ENCODE measurements around the gene PAK1IP1. TPM values are rescaled to one million over a fixed set of nuclear protein-coding genes. Genes with fewer than 3 reads are reported as not detected.
A peak's percentile ranks its signal among the peaks of the same experiment; 100 is the strongest.

Gene PAK1IP1
- total and polyA plus RNA-seq, 10 of the 15 experiments (the other 5 are each of a cell fraction or from before 2014, with no cell fraction given): 26.0 to 98.5 (median 47.8) TPM

DNA sequence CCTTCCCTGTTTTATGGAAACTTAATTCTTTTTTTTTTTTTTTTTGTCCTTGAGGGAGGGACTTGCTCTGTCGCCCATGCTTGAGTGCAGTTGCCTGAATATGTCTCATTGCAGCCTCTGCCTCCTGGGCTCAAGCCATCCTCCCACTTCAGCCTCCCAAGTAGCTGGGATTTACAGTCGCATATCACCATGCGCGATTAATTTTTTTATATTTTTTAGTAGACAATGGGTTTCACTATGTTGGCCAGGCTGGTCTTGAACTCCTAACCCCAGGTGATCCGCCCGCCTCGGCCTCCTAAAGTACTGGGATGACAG is 28.8 kb downstream of the PAK1IP1 start (continued):
- TF ChIP-seq, protein P1, sequence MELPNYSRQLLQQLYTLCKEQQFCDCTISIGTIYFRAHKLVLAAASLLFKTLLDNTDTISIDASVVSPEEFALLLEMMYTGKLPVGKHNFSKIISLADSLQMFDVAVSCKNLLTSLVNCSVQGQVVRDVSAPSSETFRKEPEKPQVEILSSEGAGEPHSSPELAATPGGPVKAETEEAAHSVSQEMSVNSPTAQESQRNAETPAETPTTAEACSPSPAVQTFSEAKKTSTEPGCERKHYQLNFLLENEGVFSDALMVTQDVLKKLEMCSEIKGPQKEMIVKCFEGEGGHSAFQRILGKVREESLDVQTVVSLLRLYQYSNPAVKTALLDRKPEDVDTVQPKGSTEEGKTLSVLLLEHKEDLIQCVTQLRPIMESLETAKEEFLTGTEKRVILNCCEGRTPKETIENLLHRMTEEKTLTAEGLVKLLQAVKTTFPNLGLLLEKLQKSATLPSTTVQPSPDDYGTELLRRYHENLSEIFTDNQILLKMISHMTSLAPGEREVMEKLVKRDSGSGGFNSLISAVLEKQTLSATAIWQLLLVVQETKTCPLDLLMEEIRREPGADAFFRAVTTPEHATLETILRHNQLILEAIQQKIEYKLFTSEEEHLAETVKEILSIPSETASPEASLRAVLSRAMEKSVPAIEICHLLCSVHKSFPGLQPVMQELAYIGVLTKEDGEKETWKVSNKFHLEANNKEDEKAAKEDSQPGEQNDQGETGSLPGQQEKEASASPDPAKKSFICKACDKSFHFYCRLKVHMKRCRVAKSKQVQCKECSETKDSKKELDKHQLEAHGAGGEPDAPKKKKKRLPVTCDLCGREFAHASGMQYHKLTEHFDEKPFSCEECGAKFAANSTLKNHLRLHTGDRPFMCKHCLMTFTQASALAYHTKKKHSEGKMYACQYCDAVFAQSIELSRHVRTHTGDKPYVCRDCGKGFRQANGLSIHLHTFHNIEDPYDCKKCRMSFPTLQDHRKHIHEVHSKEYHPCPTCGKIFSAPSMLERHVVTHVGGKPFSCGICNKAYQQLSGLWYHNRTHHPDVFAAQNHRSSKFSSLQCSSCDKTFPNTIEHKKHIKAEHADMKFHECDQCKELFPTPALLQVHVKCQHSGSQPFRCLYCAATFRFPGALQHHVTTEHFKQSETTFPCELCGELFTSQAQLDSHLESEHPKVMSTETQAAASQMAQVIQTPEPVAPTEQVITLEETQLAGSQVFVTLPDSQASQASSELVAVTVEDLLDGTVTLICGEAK (IDR thresholded peaks at IDR 0.05; ENCODE audit: borderline replicate concordance): no peak
- TF ChIP-seq FOS (IDR thresholded peaks at IDR 0.05; ENCODE audit: borderline replicate concordance, extremely low read depth, insufficient read length): no peak

DNA sequence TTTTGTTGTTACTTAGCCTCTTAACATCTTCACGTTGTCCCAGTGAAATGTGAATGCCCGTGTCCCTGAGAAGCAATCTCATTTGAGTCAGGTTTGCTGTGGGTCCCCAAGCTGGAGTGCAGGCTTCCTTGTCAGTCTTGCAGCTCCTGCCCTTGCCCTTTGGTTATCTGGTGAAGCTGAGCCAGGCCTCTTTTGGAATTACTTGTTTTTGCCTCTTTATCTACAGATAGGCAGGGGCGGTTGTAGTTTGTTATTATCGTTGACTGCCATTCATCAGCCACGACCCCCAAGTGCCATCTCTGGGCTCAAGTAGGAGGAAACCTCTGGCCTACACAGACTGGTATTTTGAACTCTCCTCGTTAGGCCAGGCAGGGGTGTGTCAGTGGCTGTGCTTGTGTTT is 30.3 kb downstream of the PAK1IP1 start:
- in situ Hi-C loops (cut with MboI) (no loop called here), intact Hi-C loops (cut with micrococcal nuclease; ENCODE audit: unreplicated experiment) (loop anchor here (10.0 kb wide), 1 partner anchor 190 kb away; no protein-coding TSS in a partner anchor)
- Histone ChIP-seq H3K4me2 (ENCODE audit: control insufficient read depth, insufficient read depth) (peak overlapping the region; percentile 7; the same call in 1 of the 2 replicates), H3K36me3 (ENCODE audit: control insufficient read depth in 2 of 2, insufficient read depth in 2 of 2, low read length in 1 of 2) (peaks cover 0 to under 1% of the 10 kb centered on the region in 2 experiments; a peak in 1 of 4 replicates), H3K4me1 (ENCODE audit: control insufficient read depth, insufficient read depth, low read length) (no peaks in the 10 kb centered on the region; the same call in 1 of the 2 replicates), H3K4me3 (no peak overlapping the region), H2AFZ (ENCODE audit: control insufficient read depth, low read depth, low read length) (no peak overlapping the region), H4K20me1 (ENCODE audit: control insufficient read depth, insufficient read depth) (no peaks in the 10 kb centered on the region), H3K9ac (ENCODE audit: control insufficient read depth, insufficient read depth, low read length) (no peak overlapping the region), H3K79me2 (ENCODE audit: control insufficient read depth, insufficient read depth, low read length) (peaks cover 13% of the 10 kb centered on the region), H3K27ac (ENCODE audit: control insufficient read depth, insufficient read depth) (no peak overlapping the region), H3K27me3 (replicated peaks in 1 of 2; ENCODE audit: control insufficient read depth in 2 of 2, insufficient read depth in 2 of 2, low read length in 1 of 2) (no peaks in the 10 kb centered on the region), H3K9me3 (replicated peaks; ENCODE audit: control insufficient read depth, insufficient read depth, low read length) (no peaks in the 10 kb centered on the region)
- ChIA-PET SMC1A (ENCODE audit: uncharacterized antibody, unreplicated experiment) (interaction anchor here (1.2 to 1.6 kb wide), 2 partner anchors 13 to 20 kb away, joined by 3 to 5 read pairs; no protein-coding TSS in a partner anchor), CTCF (no interaction called here), POLR2A (interaction anchor here (0.6 to 1.7 kb wide), 2 partner anchors 22 to 205 kb away, joined by 5 read pairs; partner anchors contain the start of gene TMEM14B), RAD21 (ENCODE audit: unreplicated experiment) (no interaction called here)
- ATAC-seq (no peak), DNase-seq (ENCODE audit: low read depth, low spot score) (no peak), FAIRE-seq (no peak)
- no TSS peak for BruUV-seq (replicated peaks)
- TF ChIP-seq NFXL1 (IDR thresholded peaks at IDR 0.05; ENCODE audit: borderline replicate concordance) (no peak), RBBP5 (conservative IDR thresholded peaks at IDR 0.05) (no peak), EGR1 (IDR thresholded peaks at IDR 0.05; ENCODE audit: borderline replicate concordance in 1 of 2, low read depth in 2 of 2, low read length in 2 of 2) (no peak), LARP7 (IDR thresholded peaks at IDR 0.05) (no peak), ZNF217 (IDR thresholded peaks at IDR 0.05) (no peak), HDGF (IDR thresholded peaks at IDR 0.05) (no peak)
- TF ChIP-seq, protein P2, sequence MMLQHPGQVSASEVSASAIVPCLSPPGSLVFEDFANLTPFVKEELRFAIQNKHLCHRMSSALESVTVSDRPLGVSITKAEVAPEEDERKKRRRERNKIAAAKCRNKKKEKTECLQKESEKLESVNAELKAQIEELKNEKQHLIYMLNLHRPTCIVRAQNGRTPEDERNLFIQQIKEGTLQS (IDR thresholded peaks at IDR 0.05; ENCODE audit: borderline replicate concordance, extremely low read depth, low read depth, low read length): no peak
- TF ChIP-seq, protein P3, sequence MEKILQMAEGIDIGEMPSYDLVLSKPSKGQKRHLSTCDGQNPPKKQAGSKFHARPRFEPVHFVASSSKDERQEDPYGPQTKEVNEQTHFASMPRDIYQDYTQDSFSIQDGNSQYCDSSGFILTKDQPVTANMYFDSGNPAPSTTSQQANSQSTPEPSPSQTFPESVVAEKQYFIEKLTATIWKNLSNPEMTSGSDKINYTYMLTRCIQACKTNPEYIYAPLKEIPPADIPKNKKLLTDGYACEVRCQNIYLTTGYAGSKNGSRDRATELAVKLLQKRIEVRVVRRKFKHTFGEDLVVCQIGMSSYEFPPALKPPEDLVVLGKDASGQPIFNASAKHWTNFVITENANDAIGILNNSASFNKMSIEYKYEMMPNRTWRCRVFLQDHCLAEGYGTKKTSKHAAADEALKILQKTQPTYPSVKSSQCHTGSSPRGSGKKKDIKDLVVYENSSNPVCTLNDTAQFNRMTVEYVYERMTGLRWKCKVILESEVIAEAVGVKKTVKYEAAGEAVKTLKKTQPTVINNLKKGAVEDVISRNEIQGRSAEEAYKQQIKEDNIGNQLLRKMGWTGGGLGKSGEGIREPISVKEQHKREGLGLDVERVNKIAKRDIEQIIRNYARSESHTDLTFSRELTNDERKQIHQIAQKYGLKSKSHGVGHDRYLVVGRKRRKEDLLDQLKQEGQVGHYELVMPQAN (conservative IDR thresholded peaks at IDR 0.05): no peak
- WGBS (ENCODE audit: insufficient coverage, insufficient replicate concordance, low lambda C conversion rate, missing lambda C conversion rate): 88% methylated on average over 6 of the region's 6 CpGs

All from GM12878 (cell line).